Suprapubic skin (tissue), 4 donors: ENCODE results near the gene TEX50. TPM values are rescaled to one million over a fixed set of nuclear protein-coding genes. Genes with fewer than 3 reads are reported as not detected.
A peak's percentile ranks its signal among the peaks of the same experiment; 100 is the strongest.
"Not testable (repeated sequence)": the region's sequence is repeated elsewhere in the genome, so short reads cannot be mapped to it uniquely, and the experiment has no call there.

Experiments
- DNase-seq, 2 donors: peaks; one replicate each; pipeline ENCODE4 v3.0.0-alpha.2; 2019; ENCODE audit warnings: low spot score in 2 of 2
- H3K27ac ChIP-seq: fragments of 200-600 bp; sonication (generic); one replicate; pipeline ENCODE4 v1.5.1; 2019
- H3K27me3 ChIP-seq: fragments of 200-600 bp; sonication (generic); one replicate; pipeline ENCODE4 v1.5.1; 2019
- H3K36me3 ChIP-seq: fragments of 200-600 bp; sonication (generic); one replicate; pipeline ENCODE4 v1.5.1; 2019
- H3K4me1 ChIP-seq: fragments of 200-600 bp; sonication (generic); one replicate; pipeline ENCODE4 v1.5.1; 2019
- H3K4me3 ChIP-seq: fragments of 200-600 bp; sonication (generic); one replicate; pipeline ENCODE4 v1.5.1; 2019; ENCODE audit warnings: mild to moderate bottlenecking
- H3K9me3 ChIP-seq: fragments of 200-600 bp; sonication (generic); one replicate; pipeline ENCODE4 v1.5.1; 2019
- CTCF ChIP-seq, 2 donors: fragments of 200-600 bp in 1 of 2; fragments of 450-650 bp in 1 of 2; sonication (generic) in 1 of 2; IDR thresholded peaks; one replicate each; pipeline ENCODE4 v1.5.1; 2016 to 2019; ENCODE audit warnings: antibody characterized with exemption in 2 of 2, mild to moderate bottlenecking in 1 of 2, moderate library complexity in 1 of 2
- EP300 ChIP-seq: sonication (generic); formaldehyde crosslinking; IDR thresholded peaks from one replicate; pipeline ENCODE4 v1.6.1; 2017; ENCODE audit warnings: antibody characterized with exemption
- POLR2A ChIP-seq, 2 donors: fragments of 450-650 bp; IDR thresholded peaks; one replicate each; pipeline ENCODE4 v1.6.1; 2017; ENCODE audit warnings: antibody characterized with exemption in 2 of 2, mild to moderate bottlenecking in 2 of 2, moderate library complexity in 2 of 2
- POLR2AphosphoS5 ChIP-seq, 3 donors: sonication (generic); formaldehyde crosslinking; IDR thresholded peaks; one replicate each; pipeline ENCODE4 v1.6.1; 2017; ENCODE audit warnings: antibody characterized with exemption in 3 of 3
- WGBS: methylation state at CpG from one replicate; pipeline ENCODE4 v1.1.5; 2018; 5-methylcytosine and 5-hydroxymethylcytosine counted together
- total RNA-seq, 4 donors: library from RNA; depleted of rRNA; stranded (reverse); fragments of >200 nt; gene quantifications; one replicate each; pipeline ENCODE4 v1.1.0, GENCODE V29; 2016

The TEX50 gene
- total RNA-seq, 4 donors from 2014 or later, result not detected

- Histone ChIP-seq H3K4me1 (peaks cover 5% of the 10 kb centered on the region), H3K27me3 (peaks cover 28% of the 10 kb centered on the region), H3K9me3 (no peaks in the 10 kb centered on the region), H3K36me3 (no peaks in the 10 kb centered on the region), H3K27ac (no peak within 1 kb of the TSS), H3K4me3 (peak within 1 kb of the TSS; percentile 38)
- TF ChIP-seq EP300 (no peak), POLR2AphosphoS5 (IDR thresholded peaks at IDR 0.05) (no peak), POLR2A (IDR thresholded peaks at IDR 0.05) (no peak), CTCF (IDR thresholded peaks at IDR 0.05) (no peak)
- no peak for DNase-seq
- WGBS, result 3% methylated on average over 30 of the region's 33 CpGs
Observed at GRCh38 chr1:173669491-173669941, 34.4 kb downstream of the TEX50 start, which contains the start of gene ANKRD45. Gene ANKRD45 (minus strand): TSS chr1:173669851. CDS start chr1:173659418, 10,433 bp downstream.

- H3K9me3 ChIP-seq, DNase-seq, H3K4me3 ChIP-seq, H3K27ac ChIP-seq, H3K4me1 ChIP-seq, H3K36me3 ChIP-seq: not testable (repeated sequence)
- WGBS, result 79% methylated on average over 2 of the region's 2 CpGs
- H3K27me3 ChIP-seq, result peaks cover 13% of the 10 kb centered on the region
Observed at GRCh38 chr1:173674496-173674895, 39.4 kb downstream of the TEX50 start.

- H3K36me3 ChIP-seq, H3K4me1 ChIP-seq, H3K27me3 ChIP-seq, H3K9me3 ChIP-seq, DNase-seq, H3K27ac ChIP-seq, H3K4me3 ChIP-seq: not testable (repeated sequence)
- WGBS, result 84% methylated on average over 5 of the region's 5 CpGs
Observed at GRCh38 chr1:173680152-173680551, 45.0 kb downstream of the TEX50 start.

DNA sequence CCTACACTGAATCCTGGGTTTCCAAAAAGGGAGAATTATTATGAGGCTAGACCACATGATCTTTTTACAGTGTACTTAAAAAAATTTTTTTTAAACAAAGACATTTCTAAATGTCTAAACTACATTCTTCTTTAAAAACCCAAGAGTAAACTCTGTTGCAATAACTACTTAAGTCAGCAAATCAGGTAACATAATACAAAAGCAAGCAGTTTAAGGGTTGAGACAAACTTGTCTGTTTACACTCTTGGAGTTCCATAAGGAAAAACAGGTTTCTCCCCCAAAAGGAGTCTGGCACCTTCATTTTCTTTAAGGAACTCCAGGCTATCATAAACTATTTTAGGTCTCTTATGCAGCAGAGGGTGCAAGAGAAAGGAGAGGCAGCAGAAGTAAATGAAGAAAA, 47.0 kb downstream of the TEX50 start:
- no peaks in the 10 kb centered on the region for H3K4me1 ChIP-seq
- H3K27ac ChIP-seq, result no peak overlapping the region
- TF ChIP-seq POLR2AphosphoS5 (IDR thresholded peaks at IDR 0.05), result no peak
- no peak for TF ChIP-seq EP300
- TF ChIP-seq CTCF (IDR thresholded peaks at IDR 0.05), result no peak
- TF ChIP-seq POLR2A (IDR thresholded peaks at IDR 0.05), result no peak
- no peaks in the 10 kb centered on the region for H3K27me3 ChIP-seq
- no peaks in the 10 kb centered on the region for H3K36me3 ChIP-seq
- H3K9me3 ChIP-seq, result no peaks in the 10 kb centered on the region
- no peak overlapping the region for H3K4me3 ChIP-seq
- no peak for DNase-seq

- H3K27me3 ChIP-seq, H3K4me3 ChIP-seq, H3K36me3 ChIP-seq, H3K4me1 ChIP-seq, DNase-seq, H3K9me3 ChIP-seq, H3K27ac ChIP-seq: not testable (repeated sequence)
- WGBS, result 73% methylated on average over 4 of the region's 4 CpGs
Observed at GRCh38 chr1:173683838-173684237, 48.7 kb downstream of the TEX50 start.

DNA sequence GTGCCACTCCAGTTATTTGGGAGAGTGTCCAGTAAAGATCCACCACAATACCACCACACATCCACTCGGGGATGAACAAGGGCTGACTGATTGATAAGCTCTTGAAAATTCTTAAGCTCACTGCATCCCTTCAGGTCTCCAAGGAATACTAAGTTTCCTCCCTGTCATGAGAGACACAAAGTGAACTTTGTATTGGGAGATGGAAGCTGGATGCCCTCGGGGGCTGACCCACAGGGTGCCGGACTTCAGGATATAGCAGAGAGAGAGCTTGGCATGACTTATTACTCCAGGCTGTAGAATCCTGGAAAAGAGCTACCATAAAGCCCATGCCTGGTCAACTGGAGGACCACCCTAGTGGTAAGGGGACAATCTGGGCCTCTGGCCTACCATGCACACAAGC, 50.0 kb downstream of the TEX50 start:
- not testable (repeated sequence) for H3K4me3 ChIP-seq, H3K4me1 ChIP-seq, H3K27ac ChIP-seq, DNase-seq, H3K36me3 ChIP-seq, H3K9me3 ChIP-seq, H3K27me3 ChIP-seq
- WGBS, result 79% methylated on average over 3 of the region's 3 CpGs

Other genes with a start within 250 kb of the TEX50 start
- 100 to 1,000 TPM; 151 to 223 (median 190) TPM for gene PRDX6, start 158.0 kb upstream of the TEX50 start, total RNA-seq
- gene SLC9C2, start 32.3 kb upstream of the TEX50 start, total RNA-seq, result not detected
- gene ANKRD45, start 34.5 kb downstream of the TEX50 start, total RNA-seq, result not detected
- gene KLHL20, start 79.6 kb downstream of the TEX50 start, total RNA-seq, result 10 to 100 TPM; 26.3 to 34.2 (median 29.4) TPM
- gene DARS2, start 189.3 kb downstream of the TEX50 start, total RNA-seq, result 10 to 100 TPM in 1 of 4 donors, 1 to 10 TPM in 3; 7.1 to 13.7 (median 9.4) TPM
- 1 to 10 TPM; 3.2 to 8.5 (median 5.6) TPM for gene CENPL, start 189.5 kb downstream of the TEX50 start, total RNA-seq
- 100 to 1,000 TPM; 344 to 508 (median 411) TPM for gene GAS5, start 232.7 kb downstream of the TEX50 start, total RNA-seq
- 10 to 100 TPM in 2 of 4 donors, 1 to 10 TPM in 2; 6.1 to 20.7 (median 9.3) TPM for gene ZBTB37, start 233.0 kb downstream of the TEX50 start, total RNA-seq